Hepatocyte (in vitro differentiated cells): Measurements from ENCODE around the gene CALHM6. TPM values are rescaled to one million over a fixed set of nuclear protein-coding genes. Genes with fewer than 3 reads are reported as not detected.

Experiments
- DNase-seq: peaks from one replicate; pipeline ENCODE4 v3.0.0-alpha.2; 2016; ENCODE audit warnings: low spot score
- H2AFZ ChIP-seq: fragments of 200-600 bp; sonication (generic); 2 replicates; pipeline ENCODE4 v1.6.0; 2016; ENCODE audit warnings: antibody characterized with exemption, mild to moderate bottlenecking
- H3K27ac ChIP-seq: fragments of 200-600 bp; sonication (generic); 2 replicates; pipeline ENCODE4 v1.5.1; 2016; ENCODE audit warnings: mild to moderate bottlenecking
- H3K27me3 ChIP-seq: fragments of 200-600 bp; sonication (generic); 2 replicates; pipeline ENCODE4 v1.6.1; 2016
- H3K36me3 ChIP-seq: fragments of 200-600 bp; sonication (generic); replicated peaks from 2 replicates; pipeline ENCODE4 v1.5.1; 2016; ENCODE audit warnings: low read depth; ENCODE audit not compliant: insufficient read depth
- H3K4me1 ChIP-seq: fragments of 200-600 bp; sonication (generic); 2 replicates; pipeline ENCODE4 v1.5.1; 2016; ENCODE audit warnings: mild to moderate bottlenecking, moderate library complexity; ENCODE audit not compliant: insufficient read depth
- H3K4me2 ChIP-seq: fragments of 200-600 bp; sonication (generic); 2 replicates; pipeline ENCODE4 v1.6.0; 2016
- H3K4me3 ChIP-seq: fragments of 200-600 bp; sonication (generic); 2 replicates; pipeline ENCODE4 v1.5.1; 2016; ENCODE audit warnings: mild to moderate bottlenecking
- H3K79me2 ChIP-seq: fragments of 200-600 bp; sonication (generic); 2 replicates; pipeline ENCODE4 v1.6.0; 2017; ENCODE audit warnings: mild to moderate bottlenecking
- H3K9me2 ChIP-seq: fragments of 200-600 bp; sonication (generic); replicated peaks from 2 replicates; pipeline ENCODE4 v1.6.0; 2017; ENCODE audit warnings: mild to moderate bottlenecking; ENCODE audit not compliant: insufficient read depth
- H3K9me3 ChIP-seq: fragments of 200-600 bp; sonication (generic); 2 replicates; pipeline ENCODE4 v1.5.1; 2016; ENCODE audit warnings: low read depth, mild to moderate bottlenecking
- H4K20me1 ChIP-seq: fragments of 200-600 bp; sonication (generic); 2 replicates; pipeline ENCODE4 v1.6.0; 2016; ENCODE audit warnings: mild to moderate bottlenecking; ENCODE audit not compliant: insufficient read depth, poor library complexity, severe bottlenecking
- EZH2 ChIP-seq: fragments of 200-600 bp; sonication (generic); IDR thresholded peaks from 2 replicates; pipeline ENCODE4 v1.6.1; 2016; ENCODE audit warnings: antibody characterized with exemption, mild to moderate bottlenecking, borderline replicate concordance
- EZH2phosphoT487 ChIP-seq: fragments of 200-600 bp; sonication (generic); IDR thresholded peaks from one replicate; pipeline ENCODE4 v1.6.1; 2018; ENCODE audit warnings: antibody characterized with exemption, mild to moderate bottlenecking, low read depth, moderate library complexity; ENCODE audit not compliant: unreplicated experiment, severe bottlenecking
- WGBS: methylation state at CpG from one replicate; pipeline ENCODE4 v1.1.6; 2016; ENCODE audit warnings: low lambda C conversion rate; ENCODE audit errors: missing lambda C conversion rate; 5-methylcytosine and 5-hydroxymethylcytosine counted together
- polyA plus RNA-seq: library from polyadenylated mRNA; unstranded; fragments of >200 nt; fragmentation: Nextera tagmentation; extraction: Ambion mirVana; gene quantifications from 2 replicates; pipeline ENCODE4 v1.2.1, GENCODE V29; 2016
- total RNA-seq: library from RNA; depleted of rRNA; stranded (reverse); fragments of >200 nt; gene quantifications from 2 replicates; pipeline ENCODE4 v1.2.3, GENCODE V29; 2014
- TF ChIP-seq, protein P1 (sequence below): fragments of 200-600 bp; sonication (generic); IDR thresholded peaks from 2 replicates; pipeline ENCODE4 v1.5.1; 2016; ENCODE audit warnings: antibody characterized with exemption, mild to moderate bottlenecking; ENCODE audit not compliant: poor library complexity

Gene CALHM6
- total and polyA plus RNA-seq, 2 experiments from 2014 or later: 0.50 to 0.83 TPM

DNA sequence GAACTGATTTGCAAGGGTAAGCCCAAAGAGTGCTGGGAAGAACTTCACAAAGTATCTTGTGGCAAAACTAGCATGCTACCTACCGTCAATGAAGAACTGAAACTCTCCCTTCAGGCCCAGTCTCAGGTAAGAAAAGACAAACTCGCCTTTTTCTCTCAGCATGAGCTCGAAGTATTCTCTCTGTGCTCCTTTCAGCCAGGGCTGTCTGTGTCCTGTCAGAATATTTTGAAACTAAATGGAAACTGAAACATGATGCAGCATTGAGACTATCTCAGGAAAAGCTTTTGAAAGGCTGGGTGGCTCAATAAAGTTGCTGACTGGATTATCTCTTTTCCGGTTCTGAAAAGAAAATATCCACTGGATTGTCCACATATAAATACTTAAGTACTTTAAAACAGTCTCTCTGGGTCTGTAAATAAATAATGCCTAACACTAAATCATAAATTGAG, 51.0 kb downstream of the CALHM6 start:
- peak overlapping the region; percentile 50 for H2AFZ ChIP-seq
- no peak for DNase-seq
- H3K4me2 ChIP-seq: peak overlapping the region; percentile 66
- no peaks in the 10 kb centered on the region for H3K36me3 ChIP-seq
- WGBS: 36% methylated on average over 4 of the region's 4 CpGs
- no peaks in the 10 kb centered on the region for H3K27me3 ChIP-seq
- H3K4me1 ChIP-seq: no peaks in the 10 kb centered on the region
- no peaks in the 10 kb centered on the region for H4K20me1 ChIP-seq
- peak overlapping the region; percentile 77 for H3K27ac ChIP-seq
- no peaks in the 10 kb centered on the region for H3K9me2 ChIP-seq
- H3K79me2 ChIP-seq: no peaks in the 10 kb centered on the region
- H3K9me3 ChIP-seq: no peaks in the 10 kb centered on the region
- TF ChIP-seq EZH2phosphoT487 (no peak), EZH2 (no peak)
- TF ChIP-seq, protein P1, sequence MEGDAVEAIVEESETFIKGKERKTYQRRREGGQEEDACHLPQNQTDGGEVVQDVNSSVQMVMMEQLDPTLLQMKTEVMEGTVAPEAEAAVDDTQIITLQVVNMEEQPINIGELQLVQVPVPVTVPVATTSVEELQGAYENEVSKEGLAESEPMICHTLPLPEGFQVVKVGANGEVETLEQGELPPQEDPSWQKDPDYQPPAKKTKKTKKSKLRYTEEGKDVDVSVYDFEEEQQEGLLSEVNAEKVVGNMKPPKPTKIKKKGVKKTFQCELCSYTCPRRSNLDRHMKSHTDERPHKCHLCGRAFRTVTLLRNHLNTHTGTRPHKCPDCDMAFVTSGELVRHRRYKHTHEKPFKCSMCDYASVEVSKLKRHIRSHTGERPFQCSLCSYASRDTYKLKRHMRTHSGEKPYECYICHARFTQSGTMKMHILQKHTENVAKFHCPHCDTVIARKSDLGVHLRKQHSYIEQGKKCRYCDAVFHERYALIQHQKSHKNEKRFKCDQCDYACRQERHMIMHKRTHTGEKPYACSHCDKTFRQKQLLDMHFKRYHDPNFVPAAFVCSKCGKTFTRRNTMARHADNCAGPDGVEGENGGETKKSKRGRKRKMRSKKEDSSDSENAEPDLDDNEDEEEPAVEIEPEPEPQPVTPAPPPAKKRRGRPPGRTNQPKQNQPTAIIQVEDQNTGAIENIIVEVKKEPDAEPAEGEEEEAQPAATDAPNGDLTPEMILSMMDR: no peak
- peak overlapping the region; percentile 5 for H3K4me3 ChIP-seq

DNA sequence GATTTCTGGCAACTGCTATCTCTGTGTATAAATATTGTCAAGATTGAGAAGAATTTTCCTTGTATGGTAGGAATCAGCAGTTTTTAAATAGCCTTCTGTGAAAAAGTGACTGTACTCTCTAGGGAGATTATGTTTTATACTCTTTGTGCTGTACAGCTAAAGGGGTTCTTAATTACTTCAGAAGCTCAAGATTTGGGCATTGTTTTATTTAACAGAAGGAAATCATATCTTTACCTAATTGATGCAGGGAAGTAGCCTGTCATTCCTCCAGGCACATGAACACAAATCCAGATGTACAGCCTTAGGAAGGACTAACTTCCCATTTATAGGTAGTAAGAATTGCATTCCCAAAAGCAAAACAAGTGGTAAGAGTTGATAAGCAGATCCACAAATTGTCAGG, 51.6 kb downstream of the CALHM6 start:
- Histone ChIP-seq H3K4me3 (peak overlapping the region; percentile 5), H3K9me3 (no peaks in the 10 kb centered on the region), H3K4me1 (no peaks in the 10 kb centered on the region), H3K36me3 (no peaks in the 10 kb centered on the region), H2AFZ (no peak overlapping the region), H4K20me1 (no peaks in the 10 kb centered on the region), H3K4me2 (peak overlapping the region; percentile 66), H3K27me3 (no peaks in the 10 kb centered on the region), H3K27ac (peak overlapping the region; percentile 77), H3K79me2 (no peaks in the 10 kb centered on the region), H3K9me2 (no peaks in the 10 kb centered on the region)
- DNase-seq: no peak
- TF ChIP-seq EZH2phosphoT487 (no peak), EZH2 (no peak)
- TF ChIP-seq, protein P1: no peak

Other genes with a start within 250 kb of the CALHM6 start
- 24.3 and 25.3 TPM in 2 replicates for gene TSPYL4, start 207.3 kb upstream of the CALHM6 start, total RNA-seq
- 11.9 and 13.0 TPM in 2 replicates for gene TSPYL4, start 207.3 kb upstream of the CALHM6 start, polyA plus RNA-seq
- gene TSPYL1, start 181.4 kb upstream of the CALHM6 start, total RNA-seq: 76.7 and 85.0 TPM in 2 replicates
- gene TSPYL1, start 181.4 kb upstream of the CALHM6 start, polyA plus RNA-seq: 24.2 and 32.1 TPM in 2 replicates
- 36.9 and 45.0 TPM in 2 replicates for gene DSE, start 90.4 kb upstream of the CALHM6 start, total RNA-seq
- 19.9 and 22.4 TPM in 2 replicates for gene DSE, start 90.4 kb upstream of the CALHM6 start, polyA plus RNA-seq
- 1.2 and 1.7 TPM in 2 replicates for gene CALHM5, start 50.3 kb downstream of the CALHM6 start, total RNA-seq
- 0.46 and 0.62 TPM in 2 replicates for gene CALHM5, start 50.3 kb downstream of the CALHM6 start, polyA plus RNA-seq
- gene TRAPPC3L, start 84.3 kb downstream of the CALHM6 start, total RNA-seq: 0.40 TPM in 1 of 2 replicates, not detected in the other
- gene TRAPPC3L, start 84.3 kb downstream of the CALHM6 start, polyA plus RNA-seq: 1.2 TPM in 1 of 2 replicates, not detected in the other
- not detected in 2 replicates for gene CALHM4, start 92.4 kb downstream of the CALHM6 start, total RNA-seq
- not detected in 2 replicates for gene CALHM4, start 92.4 kb downstream of the CALHM6 start, polyA plus RNA-seq
- 41.0 and 54.1 TPM in 2 replicates for gene RWDD1, start 110.1 kb downstream of the CALHM6 start, total RNA-seq
- gene RWDD1, start 110.1 kb downstream of the CALHM6 start, polyA plus RNA-seq: 43.3 and 48.8 TPM in 2 replicates
- gene RSPH4A, start 155.1 kb downstream of the CALHM6 start, total RNA-seq: 0.12 and 0.83 TPM in 2 replicates
- 0.43 and 0.46 TPM in 2 replicates for gene RSPH4A, start 155.1 kb downstream of the CALHM6 start, polyA plus RNA-seq
- gene ZUP1, start 207.4 kb downstream of the CALHM6 start, total RNA-seq: 17.0 and 20.4 TPM in 2 replicates
- 6.3 and 10.1 TPM in 2 replicates for gene ZUP1, start 207.4 kb downstream of the CALHM6 start, polyA plus RNA-seq
- 14.8 and 20.5 TPM in 2 replicates for gene KPNA5, start 219.8 kb downstream of the CALHM6 start, total RNA-seq
- gene KPNA5, start 219.8 kb downstream of the CALHM6 start, polyA plus RNA-seq: 5.4 and 6.7 TPM in 2 replicates